DOHH2 (cell line): Measurements from ENCODE around the gene TEX36.

Source experiments
- EZH2phosphoT487 ChIP-seq: fragments of 200-600 bp; sonication (generic); IDR thresholded peaks from 2 replicates; pipeline ENCODE4 v1.6.1; 2017; ENCODE audit warnings: borderline replicate concordance, mild to moderate bottlenecking, antibody characterized with exemption, low read length, moderate library complexity, mixed read lengths
- TF ChIP-seq, protein P1 (sequence below): fragments of 200-600 bp; sonication (generic); IDR thresholded peaks from one replicate; pipeline ENCODE4 v1.5.1; 2014; ENCODE audit warnings: antibody characterized with exemption, mild to moderate bottlenecking, low read depth, low read length; ENCODE audit not compliant: poor library complexity, severe bottlenecking

DNA sequence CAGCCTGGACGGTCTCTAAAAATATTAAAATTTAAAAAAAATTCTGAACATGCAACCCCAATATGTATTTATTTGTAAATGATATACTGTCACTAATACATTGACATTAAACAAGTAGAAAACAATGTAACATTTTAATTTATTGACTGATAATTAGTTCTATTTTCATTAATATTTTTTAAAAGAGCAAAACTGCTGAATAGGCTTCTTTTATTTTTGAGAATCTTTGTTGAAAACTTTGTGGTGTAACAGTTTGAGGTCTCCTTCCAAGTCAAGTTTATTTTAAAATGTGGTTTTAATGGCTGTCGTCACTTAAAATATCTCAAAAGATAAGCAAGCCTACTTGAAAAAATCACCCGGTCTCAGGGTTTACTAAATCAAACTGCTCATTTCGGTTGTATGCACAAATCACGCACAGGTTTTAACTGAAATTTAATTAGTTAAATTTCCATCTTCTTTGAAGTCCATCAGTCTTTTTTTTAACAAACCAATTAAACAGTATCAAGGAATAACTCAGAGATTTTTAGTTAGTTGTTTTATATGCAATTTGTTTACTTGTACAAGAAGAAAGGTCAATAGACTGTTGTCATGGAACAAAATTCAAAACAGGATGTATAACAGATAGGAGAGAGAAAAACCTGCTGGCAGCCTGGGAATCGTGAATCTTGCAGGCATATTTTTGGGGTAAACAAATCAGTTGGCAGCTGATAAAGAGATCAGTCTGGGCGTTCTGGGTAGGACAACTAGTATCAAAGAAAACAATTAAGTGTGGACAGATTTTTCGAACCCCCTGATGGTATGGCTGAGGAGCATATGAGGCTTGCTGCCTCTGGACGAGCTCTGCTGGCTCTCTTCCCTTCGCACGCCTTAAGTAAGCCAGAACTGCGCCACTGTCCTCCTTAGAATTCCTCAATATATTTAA is 26.9 kb upstream of the TEX36 start:
- TF ChIP-seq, protein P1, sequence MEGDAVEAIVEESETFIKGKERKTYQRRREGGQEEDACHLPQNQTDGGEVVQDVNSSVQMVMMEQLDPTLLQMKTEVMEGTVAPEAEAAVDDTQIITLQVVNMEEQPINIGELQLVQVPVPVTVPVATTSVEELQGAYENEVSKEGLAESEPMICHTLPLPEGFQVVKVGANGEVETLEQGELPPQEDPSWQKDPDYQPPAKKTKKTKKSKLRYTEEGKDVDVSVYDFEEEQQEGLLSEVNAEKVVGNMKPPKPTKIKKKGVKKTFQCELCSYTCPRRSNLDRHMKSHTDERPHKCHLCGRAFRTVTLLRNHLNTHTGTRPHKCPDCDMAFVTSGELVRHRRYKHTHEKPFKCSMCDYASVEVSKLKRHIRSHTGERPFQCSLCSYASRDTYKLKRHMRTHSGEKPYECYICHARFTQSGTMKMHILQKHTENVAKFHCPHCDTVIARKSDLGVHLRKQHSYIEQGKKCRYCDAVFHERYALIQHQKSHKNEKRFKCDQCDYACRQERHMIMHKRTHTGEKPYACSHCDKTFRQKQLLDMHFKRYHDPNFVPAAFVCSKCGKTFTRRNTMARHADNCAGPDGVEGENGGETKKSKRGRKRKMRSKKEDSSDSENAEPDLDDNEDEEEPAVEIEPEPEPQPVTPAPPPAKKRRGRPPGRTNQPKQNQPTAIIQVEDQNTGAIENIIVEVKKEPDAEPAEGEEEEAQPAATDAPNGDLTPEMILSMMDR: no peak
- 0 out of 2 replicates have a peak, but pooled peaks have one; percentile 43 for TF ChIP-seq EZH2phosphoT487
